IMR-90 (cell line): ENCODE data around the gene RAI14. TPM values are rescaled to one million over a fixed set of nuclear protein-coding genes. Genes with fewer than 3 reads are reported as not detected.

Source experiments
- ATAC-seq: fragments of 200-7000 bp; cut with Tn5 transposase; 2 replicates; pipeline ENCODE4 v1.9.1; 2020; ENCODE audit warnings: low read depth, mild to moderate bottlenecking, moderate library complexity
- BruUV-seq: library from RNA; stranded (reverse); fragments of 400-500 nt; replicated peaks from 2 replicates; lab custom pipeline; 2021; lab: Mats Ljungman, UMichigan
- CTCF ChIA-PET: fragments of 300-600 bp; formaldehyde crosslinking; extraction: SDS; loops from one replicate; lab custom pipeline; 2021; ENCODE audit warnings: antibody characterized with exemption; lab: Yijun Ruan, JAX
- POLR2A ChIA-PET: fragments of 300-600 bp; sonication (Branson Sonifier 250); formaldehyde crosslinking; loops from one replicate; lab custom pipeline; 2022; ENCODE audit warnings: antibody characterized with exemption; ENCODE audit not compliant: unreplicated experiment; lab: Charles Lee
- DNase-seq: peaks from one replicate; pipeline ENCODE4 v3.0.0; 2013
- H2AFZ ChIP-seq: replicated peaks from 2 replicates; pipeline ENCODE3; 2013; ENCODE audit warnings: low read length, mild to moderate bottlenecking; ENCODE audit not compliant: poor library complexity
- H2AK5ac ChIP-seq: 2 replicates; pipeline ENCODE4 v1.6.1; 2013; ENCODE audit warnings: low read depth, low read length, inconsistent platforms
- H2AK9ac ChIP-seq: replicated peaks from 2 replicates; pipeline ENCODE3; 2013; ENCODE audit warnings: mild to moderate bottlenecking, low read depth, low read length, moderate library complexity; ENCODE audit not compliant: poor library complexity
- H2BK120ac ChIP-seq: 2 replicates; pipeline ENCODE4 v1.6.1; 2013; ENCODE audit warnings: low read depth, low read length, inconsistent platforms
- H2BK15ac ChIP-seq: 3 replicates; pipeline ENCODE4 v1.6.1; 2013; ENCODE audit warnings: low read depth, low read length, inconsistent platforms
- H2BK20ac ChIP-seq: 2 replicates; pipeline ENCODE4 v1.6.1; 2013; ENCODE audit warnings: low read depth, mild to moderate bottlenecking, inconsistent platforms, low read length, moderate library complexity
- H2BK5ac ChIP-seq: 2 replicates; pipeline ENCODE4 v1.6.1; 2013; ENCODE audit warnings: mild to moderate bottlenecking, low read depth, low read length, inconsistent platforms; ENCODE audit not compliant: poor library complexity, severe bottlenecking
- H3K14ac ChIP-seq: replicated peaks from 2 replicates; pipeline ENCODE4 v1.6.1; 2013; ENCODE audit warnings: low read depth, low read length, inconsistent platforms
- H3K18ac ChIP-seq: 2 replicates; pipeline ENCODE4 v1.6.1; 2013; ENCODE audit warnings: low read depth, low read length, control low read depth
- H3K23ac ChIP-seq: 2 replicates; pipeline ENCODE4 v1.6.1; 2013; ENCODE audit warnings: low read depth, low read length, inconsistent platforms
- H3K27ac ChIP-seq: 2 replicates; pipeline ENCODE4 v1.5.1; 2013; ENCODE audit warnings: mild to moderate bottlenecking, control low read depth, low read length; ENCODE audit not compliant: insufficient read depth
- H3K27me3 ChIP-seq: 2 replicates; pipeline ENCODE4 v1.6.1; 2013; ENCODE audit warnings: low read length; ENCODE audit not compliant: control insufficient read depth, insufficient read depth
- H3K36me3 ChIP-seq: 2 replicates; pipeline ENCODE4 v1.6.1; 2013; ENCODE audit warnings: low read length, mixed read lengths; ENCODE audit not compliant: control insufficient read depth, insufficient read depth
- H3K4ac ChIP-seq: 2 replicates; pipeline ENCODE4 v1.6.1; 2013; ENCODE audit warnings: low read depth, low read length, inconsistent platforms
- H3K4me1 ChIP-seq: 2 replicates; pipeline ENCODE4 v1.6.1; 2013; ENCODE audit warnings: low read length, mixed read lengths; ENCODE audit not compliant: control insufficient read depth, insufficient read depth
- H3K4me2 ChIP-seq: 2 replicates; pipeline ENCODE4 v1.6.1; 2013; ENCODE audit warnings: low read depth, mild to moderate bottlenecking, control low read depth, low read length, moderate library complexity
- H3K4me3 ChIP-seq: 2 replicates; pipeline ENCODE4 v1.5.1; 2013; ENCODE audit warnings: low read depth, mild to moderate bottlenecking, control low read depth, low read length, moderate library complexity; ENCODE audit not compliant: insufficient read depth
- H3K56ac ChIP-seq: 2 replicates; pipeline ENCODE4 v1.6.1; 2013; ENCODE audit warnings: low read length, inconsistent platforms; ENCODE audit not compliant: insufficient read depth; ENCODE audit errors: extremely low read depth
- H3K79me1 ChIP-seq, 2 experiments: 2 replicates each; pipeline ENCODE4 v1.6.1; 2013; ENCODE audit warnings: low read length in 2 of 2, inconsistent platforms in 1 of 2, low read depth in 1 of 2
- H3K9ac ChIP-seq: 2 replicates; pipeline ENCODE4 v1.6.1; 2013; ENCODE audit warnings: low read depth, low read length, control low read depth
- H3K9me1 ChIP-seq: 2 replicates; pipeline ENCODE4 v1.6.1; 2013; ENCODE audit warnings: low read length, inconsistent platforms; ENCODE audit not compliant: insufficient read depth
- H3K9me3 ChIP-seq: 2 replicates; pipeline ENCODE4 v1.6.1; 2013; ENCODE audit warnings: low read length; ENCODE audit not compliant: control insufficient read depth, insufficient read depth
- H4K20me1 ChIP-seq: 2 replicates; pipeline ENCODE4 v1.6.1; 2013; ENCODE audit warnings: low read length, inconsistent platforms; ENCODE audit not compliant: insufficient read depth
- H4K5ac ChIP-seq: 2 replicates; pipeline ENCODE4 v1.6.1; 2013; ENCODE audit warnings: mild to moderate bottlenecking, low read depth, low read length, control low read depth
- H4K8ac ChIP-seq, 2 experiments: 2 replicates each; pipeline ENCODE4 v1.6.1; 2013; ENCODE audit warnings: low read depth in 2 of 2, low read length in 2 of 2, control low read depth in 1 of 2, inconsistent platforms in 1 of 2
- H4K91ac ChIP-seq: 2 replicates; pipeline ENCODE4 v1.6.1; 2013; ENCODE audit warnings: low read depth, low read length, inconsistent platforms; ENCODE audit not compliant: insufficient read depth
- BHLHE40 ChIP-seq: fragments of 150-350 bp; IDR thresholded peaks from 2 replicates; pipeline ENCODE4 v1.6.1; 2016; ENCODE audit warnings: mild to moderate bottlenecking, low read depth, low read length
- POLR2A ChIP-seq: IDR thresholded peaks from 2 replicates; pipeline ENCODE4 v1.6.1; 2012; ENCODE audit warnings: mild to moderate bottlenecking, low read depth, low read length
- RAD21 ChIP-seq: IDR thresholded peaks from 2 replicates; pipeline ENCODE4 v1.6.1; 2012; ENCODE audit warnings: low read length, improper control_type of control experiment
- RCOR1 ChIP-seq: IDR thresholded peaks from 2 replicates; pipeline ENCODE4 v1.6.1; 2012; ENCODE audit warnings: mild to moderate bottlenecking, low read length, improper control_type of control experiment; ENCODE audit not compliant: insufficient replicate concordance
- RFX5 ChIP-seq: IDR thresholded peaks from 2 replicates; pipeline ENCODE4 v1.8.0; 2012; ENCODE audit warnings: low read depth, mild to moderate bottlenecking, low read length, moderate library complexity
- WGBS, 2 experiments: methylation state at CpG; one replicate each; pipeline versions ENCODE4 v1.1.5 to v1.1.7; 2013; ENCODE audit warnings: missing lambda C conversion rate in 2 of 2; ENCODE audit not compliant: insufficient read length in 1 of 2; ENCODE audit errors: extremely low coverage in 2 of 2; 5-methylcytosine and 5-hydroxymethylcytosine counted together
- dilution Hi-C: fragments of 300-500 bp; cut with HindIII; formaldehyde crosslinking; loops from one replicate; pipeline ENCODE4 v1.14.3; 2018; ENCODE audit warnings: low sequenced_read_pairs; ENCODE audit not compliant: unreplicated experiment
- in situ Hi-C: fragments of 300-500 bp; cut with MboI; formaldehyde crosslinking; loops from 3 replicates; pipeline ENCODE4 v1.14.3; 2019; ENCODE audit warnings: low sequenced_read_pairs, inconsistent platforms, mixed read lengths
- intact Hi-C: fragments of 100-400 bp; cut with micrococcal nuclease; formaldehyde crosslinking; loops from 2 replicates; pipeline ENCODE4 v1.10.0; 2022
- polyA plus RNA-seq, 3 experiments: library from polyadenylated mRNA; depleted of rRNA; stranded (reverse); fragments of >200 nt; gene quantifications; 2 replicates each; pipeline ENCODE4 v1.2.3, GENCODE V29; 2012; ENCODE audit warnings: low replicate concordance in 1 of 3
- total RNA-seq: library from RNA; depleted of rRNA; stranded (reverse); fragments of >200 nt; gene quantifications from 2 replicates; pipeline ENCODE4 v1.2.3, GENCODE V29; 2012
- TF ChIP-seq, protein P1 (sequence below): conservative IDR thresholded peaks from 2 replicates; pipeline ENCODE4 v1.5.1; 2012; ENCODE audit warnings: mild to moderate bottlenecking, low read depth, low read length, improper control_type of control experiment

RAI14 gene
- total and polyA plus RNA-seq, 2 of the 4 experiments (the other 2 are of a cell fraction) = 221 to 267 TPM

DNA sequence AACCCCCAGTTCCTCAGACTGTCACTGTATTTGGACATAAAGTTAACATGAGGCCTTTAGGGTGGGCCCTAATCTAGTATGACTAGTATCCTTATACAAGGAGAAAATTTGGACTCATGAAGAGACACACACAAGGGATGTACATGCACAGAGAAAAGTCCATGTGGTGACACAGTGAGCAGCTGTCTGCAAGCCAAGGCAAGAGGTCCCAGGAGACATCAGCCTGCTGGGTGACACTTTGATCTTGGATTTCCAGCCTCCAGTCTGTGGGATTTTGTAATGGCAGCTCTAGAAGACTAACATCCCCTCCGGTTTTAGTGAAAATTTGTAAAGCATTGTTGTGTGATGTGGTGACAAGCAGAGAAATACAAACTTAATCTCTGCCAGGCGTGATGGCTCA, 66.1 kb downstream of the RAI14 start:
- Histone ChIP-seq H3K36me3 (peaks cover 18% of the 10 kb centered on the region), H4K8ac (peak overlapping the region in 1 of 2 experiments; percentile 43; a peak in 2 of 4 replicates), H2BK20ac (no peak overlapping the region), H3K9me1 (peaks cover 21% of the 10 kb centered on the region), H2BK15ac (no peak overlapping the region), H3K56ac (no peak overlapping the region), H3K14ac (0 out of 2 replicates have a peak overlapping the region, but pooled peaks have one; percentile 33), H3K4me1 (peaks cover 19% of the 10 kb centered on the region), H3K27ac (peak overlapping the region; percentile 26; the same call in 1 of the 2 replicates), H2BK120ac (no peak overlapping the region), H3K18ac (peak overlapping the region; percentile 54; the same call in 1 of the 2 replicates), H3K9ac (no peak overlapping the region), H2BK5ac (peak overlapping the region; percentile 55), H3K23ac (peak overlapping the region; percentile 28; the same call in 1 of the 2 replicates), H3K9me3 (no peaks in the 10 kb centered on the region), H2AFZ (no peak overlapping the region), H4K91ac (no peak overlapping the region), H3K4me3 (no peak overlapping the region), H4K20me1 (peaks cover 84% of the 10 kb centered on the region), H2AK9ac (no peak overlapping the region), H4K5ac (no peak overlapping the region), H3K4me2 (no peak overlapping the region), H3K27me3 (no peaks in the 10 kb centered on the region), H3K4ac (no peak overlapping the region), H3K79me1 (peaks cover 39 to 70% of the 10 kb centered on the region in 2 experiments), H2AK5ac (peak overlapping the region; percentile 61)
- intact Hi-C loops = no loop called here
- POLR2A ChIA-PET = no interaction called here
- no peak for ATAC-seq
- CTCF ChIA-PET = interaction anchor here (0.9 kb wide), 1 partner anchor 176 kb away, joined by 3 read pairs; no protein-coding TSS in a partner anchor
- TF ChIP-seq BHLHE40 (no peak), RFX5 (no peak), RAD21 (no peak), RCOR1 (no peak), POLR2A (no peak)
- TF ChIP-seq, protein P1, sequence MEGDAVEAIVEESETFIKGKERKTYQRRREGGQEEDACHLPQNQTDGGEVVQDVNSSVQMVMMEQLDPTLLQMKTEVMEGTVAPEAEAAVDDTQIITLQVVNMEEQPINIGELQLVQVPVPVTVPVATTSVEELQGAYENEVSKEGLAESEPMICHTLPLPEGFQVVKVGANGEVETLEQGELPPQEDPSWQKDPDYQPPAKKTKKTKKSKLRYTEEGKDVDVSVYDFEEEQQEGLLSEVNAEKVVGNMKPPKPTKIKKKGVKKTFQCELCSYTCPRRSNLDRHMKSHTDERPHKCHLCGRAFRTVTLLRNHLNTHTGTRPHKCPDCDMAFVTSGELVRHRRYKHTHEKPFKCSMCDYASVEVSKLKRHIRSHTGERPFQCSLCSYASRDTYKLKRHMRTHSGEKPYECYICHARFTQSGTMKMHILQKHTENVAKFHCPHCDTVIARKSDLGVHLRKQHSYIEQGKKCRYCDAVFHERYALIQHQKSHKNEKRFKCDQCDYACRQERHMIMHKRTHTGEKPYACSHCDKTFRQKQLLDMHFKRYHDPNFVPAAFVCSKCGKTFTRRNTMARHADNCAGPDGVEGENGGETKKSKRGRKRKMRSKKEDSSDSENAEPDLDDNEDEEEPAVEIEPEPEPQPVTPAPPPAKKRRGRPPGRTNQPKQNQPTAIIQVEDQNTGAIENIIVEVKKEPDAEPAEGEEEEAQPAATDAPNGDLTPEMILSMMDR = no peak
- DNase-seq = no peak
- in situ Hi-C loops = no loop called here
- BruUV-seq = no TSS peak
- 100% methylated on average over 1 of the region's 2 CpGs; no CpG with 5 or more reads in 1 of the 2 experiments for WGBS, 2 experiments
- dilution Hi-C loops = no loop called here
